ENCODE data around the gene ANKRD39.
"Not testable (repeated sequence)": the region's sequence is repeated elsewhere in the genome, so short reads cannot be mapped to it uniquely, and the experiment has no call there.

Gene ANKRD39

DNA sequence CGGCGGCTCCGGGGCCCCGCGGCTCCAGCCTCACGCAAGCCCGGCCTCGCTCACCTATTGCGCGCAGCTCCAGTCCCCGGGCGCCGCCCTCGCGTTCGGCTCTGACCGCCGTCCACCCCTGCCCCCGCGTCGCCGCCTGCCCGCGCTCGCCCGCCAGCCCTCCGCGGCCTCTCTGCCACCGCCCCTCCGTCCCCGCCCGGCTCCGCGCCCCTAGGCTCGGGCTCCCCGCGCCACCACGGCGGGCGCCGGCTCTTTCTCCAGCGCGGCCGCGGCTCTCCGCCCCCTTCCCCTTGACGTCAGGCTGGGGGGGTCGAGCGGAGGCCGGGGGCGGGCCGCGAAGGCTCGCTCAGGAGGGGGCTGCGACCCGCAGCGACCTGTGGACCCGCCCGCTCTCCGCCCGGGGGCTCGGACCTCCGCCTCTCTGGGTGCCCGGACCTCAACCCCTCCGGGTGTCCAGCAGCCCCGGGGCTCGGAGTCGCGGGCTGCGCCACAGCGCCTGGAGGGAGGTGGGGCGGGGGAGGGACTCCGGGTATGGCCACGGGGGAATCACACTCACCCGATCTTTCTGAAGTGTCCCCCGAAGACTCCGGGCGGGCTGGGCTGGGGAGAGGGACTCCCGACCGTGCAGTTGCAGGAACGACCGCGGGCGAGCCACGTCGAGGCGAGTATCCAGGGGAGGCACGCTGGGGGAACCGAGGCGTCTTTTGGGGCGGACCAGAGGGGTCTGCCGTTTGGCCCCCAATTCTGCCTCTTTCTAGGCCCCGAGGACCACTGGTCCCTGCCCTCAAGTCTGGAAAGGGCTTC is 12.2 kb upstream of the ANKRD39 start, which contains the start of gene SEMA4C:
Gene SEMA4C (minus strand): TSS at position 259 of the 804 bp plus-strand sequence. CDS start 2,194 bp downstream, outside the sequence.
- DNase-seq: peak; percentile 59 to 67

DNA sequence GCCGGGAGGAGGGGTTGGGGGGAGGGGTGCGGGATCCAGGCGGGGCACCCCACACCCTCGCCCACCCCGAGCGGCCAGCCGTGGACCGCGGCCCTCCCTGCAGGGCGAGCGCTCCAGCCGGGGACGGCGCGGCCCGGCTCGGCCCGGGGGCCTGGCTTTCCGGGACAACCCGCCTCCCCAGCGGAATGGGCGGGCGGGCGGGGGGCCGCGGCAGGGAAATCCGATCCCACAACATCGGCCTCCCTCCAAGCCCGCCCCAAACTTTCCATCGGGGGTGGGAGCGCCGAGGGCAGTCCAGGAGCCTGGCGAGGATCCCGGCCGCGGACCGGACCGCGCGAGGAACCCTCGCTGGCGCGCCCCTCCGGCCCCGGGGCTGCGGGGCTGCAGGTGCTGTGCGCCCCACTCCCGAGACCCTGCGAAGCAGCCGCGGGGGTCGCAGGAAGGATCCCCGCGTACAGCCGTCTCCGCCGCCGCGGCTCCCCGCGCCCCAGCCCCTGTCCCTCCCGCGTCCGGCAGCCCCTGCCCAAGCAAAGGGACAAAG is 11.5 kb upstream of the ANKRD39 start:
- peak in 1 of 2 experiments; percentile 36 for DNase-seq

DNA sequence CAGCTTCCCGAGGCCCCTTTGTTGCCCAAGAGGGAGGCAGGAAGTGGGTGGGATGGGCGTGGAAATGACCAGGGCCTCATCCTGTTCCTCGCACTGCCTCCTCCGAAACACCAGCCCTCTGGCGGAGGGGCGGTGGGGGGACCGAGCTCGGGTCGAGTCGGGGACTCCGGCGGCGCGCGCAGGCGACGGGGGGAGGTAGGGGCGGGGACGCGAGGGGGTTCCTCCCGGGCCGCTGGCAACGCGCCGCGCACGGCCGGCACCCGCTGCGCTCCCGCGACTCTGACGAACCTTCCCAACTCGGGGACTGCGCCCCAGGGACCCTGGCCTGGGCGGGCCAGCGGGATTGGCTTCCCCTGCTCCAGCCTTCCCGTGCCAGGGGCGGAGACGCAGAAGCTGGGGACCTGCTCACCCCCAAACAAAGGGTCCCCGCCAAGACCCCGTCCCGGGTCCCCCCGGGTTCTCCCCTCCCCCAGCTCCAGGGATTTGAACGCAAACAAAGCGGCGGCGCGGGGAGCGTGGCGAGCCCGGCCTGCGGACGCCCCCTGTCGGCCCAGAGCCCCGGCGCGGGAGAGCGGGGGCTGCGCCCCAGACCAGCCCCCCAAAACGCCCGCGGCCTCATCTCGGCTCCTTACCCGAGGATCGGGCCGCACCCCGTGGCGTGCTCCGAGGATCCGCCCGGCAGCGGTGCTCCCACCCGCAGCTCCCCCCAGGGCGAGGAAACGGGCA is 10.9 kb upstream of the ANKRD39 start:
- peak; percentile 77 to 78 for DNase-seq

DNA sequence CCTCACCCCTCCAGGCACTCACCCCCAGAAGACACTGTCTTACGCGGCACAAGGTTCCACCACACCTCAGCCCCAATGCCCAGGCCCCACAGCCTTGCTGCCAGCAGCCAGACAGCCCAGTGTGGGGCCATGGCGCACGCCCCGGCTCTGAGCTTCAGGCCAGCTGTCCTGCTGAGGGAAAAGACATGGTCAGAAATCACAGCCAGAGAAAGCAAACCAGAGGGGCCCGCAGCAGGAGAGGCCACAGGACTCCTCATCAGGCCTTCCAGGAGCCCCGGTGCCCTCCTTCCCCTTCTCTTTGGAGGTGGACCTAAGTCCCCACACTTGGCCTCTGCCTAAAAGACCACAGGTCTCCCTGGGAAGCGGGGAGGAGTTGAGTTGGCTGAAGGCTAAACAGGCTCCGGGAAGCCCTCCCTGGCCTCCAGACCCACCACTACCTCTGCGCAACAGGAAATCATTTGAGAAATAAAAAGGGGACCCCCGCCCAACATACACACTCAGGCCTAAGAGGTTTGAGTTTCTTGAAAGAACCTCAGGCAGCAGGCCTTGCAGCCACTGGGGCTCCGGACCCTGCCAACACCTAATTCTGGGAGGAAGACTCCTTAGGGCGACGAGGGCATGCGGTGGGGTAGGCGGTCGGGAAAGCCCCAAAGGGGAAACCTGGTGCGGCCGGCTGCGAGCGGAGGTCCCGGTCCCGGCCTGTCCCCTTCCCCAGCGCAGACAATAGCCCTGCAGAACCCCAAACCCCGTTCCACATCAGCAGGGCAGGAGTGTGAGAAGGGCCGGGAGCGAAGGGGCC is 10.1 kb upstream of the ANKRD39 start:
- DNase-seq: peak in 1 of 2 experiments; percentile 43

DNA sequence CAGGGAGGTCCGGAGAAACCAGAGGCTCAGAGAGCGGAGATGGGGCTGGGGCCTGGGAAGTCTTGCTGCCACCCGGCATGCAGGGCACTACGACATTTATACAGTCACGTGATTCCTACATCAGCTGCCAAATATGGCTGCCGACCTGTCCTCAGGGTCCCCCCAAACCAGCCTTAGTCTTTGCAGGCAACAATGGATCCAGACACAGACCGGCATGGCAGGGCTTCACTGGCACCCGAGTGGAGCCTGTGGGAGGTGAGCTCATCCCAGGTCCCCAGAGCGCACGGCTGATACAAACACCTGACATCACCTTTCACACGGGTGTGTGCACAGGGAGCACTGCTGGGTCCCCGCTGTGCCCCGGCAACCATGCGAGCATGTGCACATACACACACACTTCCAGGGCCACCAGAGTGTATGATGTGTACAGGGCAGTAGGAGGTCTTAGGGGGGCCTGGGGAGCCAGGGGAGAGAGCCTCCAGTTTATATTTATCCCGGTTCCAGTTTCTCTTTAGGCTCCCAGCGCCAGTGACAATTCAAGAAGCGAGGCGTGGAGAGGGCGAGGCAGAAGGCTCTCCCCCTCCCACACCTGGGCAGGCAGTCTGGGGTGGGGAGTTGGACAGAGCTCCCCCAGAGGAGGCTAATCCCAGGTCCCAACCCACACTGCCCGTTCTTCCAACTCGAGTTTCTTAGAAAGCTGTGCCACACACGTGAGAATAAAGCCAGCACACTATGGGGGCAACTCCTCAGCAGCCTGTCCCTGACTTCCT is 9.4 kb upstream of the ANKRD39 start:
- DNase-seq: no peak

DNA sequence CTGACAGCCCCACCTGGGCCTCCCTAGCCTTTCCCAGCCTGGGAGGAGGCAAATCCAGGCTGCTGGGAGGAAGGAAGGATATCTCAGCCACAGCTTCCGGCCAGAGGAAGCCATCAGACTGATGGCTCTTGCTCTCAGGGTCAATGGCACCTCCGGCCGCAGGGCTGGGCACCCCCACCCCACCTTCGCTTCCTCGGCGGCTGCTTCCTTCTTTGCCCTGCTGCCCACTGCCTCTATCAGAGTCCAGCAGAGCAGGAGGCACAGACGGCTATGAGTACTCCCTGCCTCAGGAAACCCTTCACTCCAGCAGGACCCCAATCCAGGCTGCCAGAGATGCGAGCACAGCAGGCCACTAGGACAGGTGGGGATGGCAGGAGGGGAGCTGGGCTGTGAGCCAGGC is 8.8 kb upstream of the ANKRD39 start:
- no peak for DNase-seq

DNA sequence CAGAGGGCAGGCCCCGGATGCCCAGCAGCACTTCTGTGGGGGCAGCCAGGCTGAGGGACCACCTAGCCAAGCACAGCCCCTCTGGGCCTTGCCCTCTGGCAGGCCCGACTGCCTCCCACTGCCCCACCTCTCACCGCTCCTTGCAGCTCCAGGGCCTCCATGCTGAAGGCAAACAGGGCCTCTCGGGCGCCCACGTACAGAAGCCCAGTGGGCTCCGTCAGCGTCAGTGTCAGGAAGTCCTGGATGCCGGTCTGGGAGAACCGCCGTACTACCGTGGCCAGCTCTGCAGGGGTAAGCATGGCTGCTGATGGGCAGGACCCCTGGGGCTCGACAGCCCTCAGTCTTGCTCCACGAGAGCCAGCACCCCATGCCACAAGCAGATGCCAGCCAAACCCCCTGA is 8.3 kb upstream of the ANKRD39 start:
- DNase-seq: no peak

DNA sequence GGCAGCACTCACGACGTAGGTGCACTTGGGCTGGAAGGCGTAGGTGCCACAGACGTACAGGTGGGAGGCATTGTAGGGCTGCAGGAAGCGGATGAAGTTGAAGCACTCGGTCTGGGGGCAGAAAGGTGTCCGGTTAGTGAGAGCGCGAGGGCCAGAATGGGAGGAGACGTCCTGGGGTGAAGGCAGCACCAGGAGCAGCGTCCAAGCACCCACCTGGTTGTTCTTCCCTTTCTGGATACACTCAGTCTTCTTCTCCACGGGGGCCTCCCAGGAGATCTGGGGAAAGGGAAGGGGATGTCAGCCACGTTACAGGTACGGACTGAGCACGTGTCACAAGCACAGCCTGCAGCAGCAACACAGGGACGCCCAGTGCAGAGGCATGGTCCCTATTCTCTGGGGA is 7.8 kb upstream of the ANKRD39 start:
- no peak for DNase-seq

DNA sequence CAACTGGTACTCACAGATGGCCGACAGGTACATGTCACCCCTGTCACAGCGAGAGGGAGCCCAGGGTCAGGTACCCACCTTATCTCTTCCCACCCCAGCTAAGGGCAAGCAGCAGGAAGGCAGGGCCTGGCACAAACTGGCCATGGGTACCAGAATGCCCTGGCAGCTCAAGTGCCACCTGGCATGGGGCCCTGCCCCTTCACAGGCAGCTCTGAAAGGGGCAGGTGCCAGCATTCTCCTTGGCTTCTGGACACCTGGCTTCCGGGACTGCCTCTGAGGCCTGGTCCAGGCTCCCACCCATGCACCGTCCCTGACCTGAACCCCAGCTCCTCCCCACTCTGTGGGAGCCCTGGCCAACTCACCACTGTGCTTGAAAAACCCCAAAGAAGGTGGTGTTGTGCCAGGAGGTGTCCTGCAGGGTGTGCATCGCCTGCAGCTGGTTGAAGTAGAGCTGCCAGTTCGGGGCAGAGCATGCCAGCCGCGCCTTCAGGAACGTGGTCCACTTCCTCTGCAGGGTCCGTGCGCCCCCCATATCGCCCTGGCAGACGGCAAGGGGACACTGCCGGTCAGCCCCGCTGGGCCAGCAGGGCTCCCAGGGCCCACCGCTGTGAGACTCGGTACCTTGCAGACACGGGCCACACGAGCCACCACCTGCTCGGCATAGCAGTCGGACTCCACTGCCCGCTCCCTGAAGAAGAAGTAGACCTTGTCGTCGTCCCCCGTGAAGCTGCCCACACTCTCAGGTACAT is 6.7 kb upstream of the ANKRD39 start:
- no peak for DNase-seq

DNA sequence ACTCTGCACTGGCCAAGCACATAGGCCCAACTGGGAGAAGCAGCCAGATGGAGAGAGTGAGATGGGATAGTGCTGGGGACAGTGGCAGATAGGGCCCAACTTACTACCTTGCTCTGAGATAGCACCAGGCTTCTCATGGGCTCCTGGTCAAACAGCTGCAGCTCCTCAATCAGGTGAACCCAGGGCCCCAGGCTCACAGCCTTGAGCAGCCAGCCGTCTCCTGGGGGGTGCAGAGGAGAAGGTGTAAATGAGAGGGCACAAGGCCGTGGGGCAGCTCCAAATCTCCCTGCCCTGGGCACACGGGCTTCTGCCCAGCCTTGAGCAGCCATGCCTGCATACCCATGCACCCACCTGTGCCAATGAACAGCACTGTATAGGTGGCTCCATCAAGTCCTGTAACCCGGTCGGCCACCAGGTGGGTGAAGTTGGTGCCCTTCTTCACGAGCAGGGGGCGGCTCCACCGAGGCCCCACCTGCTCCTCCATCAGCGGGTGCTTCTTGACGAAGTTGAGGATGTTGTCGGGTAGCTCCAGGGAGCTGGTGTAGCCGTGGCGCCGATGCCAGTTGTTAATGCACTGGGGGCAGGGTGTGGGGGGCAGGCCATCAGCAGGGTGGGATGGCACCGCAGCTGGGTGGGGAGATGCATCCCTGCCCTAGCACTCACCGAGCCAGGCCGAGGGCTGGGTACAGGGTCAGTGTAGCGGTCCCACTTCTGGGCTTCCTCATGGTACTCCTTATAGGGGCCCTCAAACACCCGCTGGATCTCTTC is 5.9 kb upstream of the ANKRD39 start:
- DNase-seq: no peak

DNA sequence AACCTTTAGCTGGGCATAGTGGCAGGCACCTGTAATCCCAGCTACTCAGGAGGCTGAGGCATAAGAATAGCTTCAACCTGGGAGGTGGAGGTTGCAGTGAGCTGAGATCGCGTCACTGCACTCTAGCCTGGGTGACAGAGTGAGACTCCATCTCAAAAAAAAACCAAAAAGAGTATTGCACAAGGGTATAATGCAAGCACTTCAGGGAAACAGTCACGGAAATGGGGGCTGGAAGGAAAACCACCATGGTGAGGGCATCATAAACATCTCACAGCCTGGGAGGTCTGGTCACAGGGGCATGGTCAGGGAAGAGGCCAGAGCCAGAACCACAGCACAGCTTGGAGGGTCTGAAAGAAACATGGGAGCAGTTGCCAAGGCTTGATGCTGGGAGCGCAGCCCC is 5.2 kb upstream of the ANKRD39 start:
- not testable (repeated sequence) for DNase-seq

DNA sequence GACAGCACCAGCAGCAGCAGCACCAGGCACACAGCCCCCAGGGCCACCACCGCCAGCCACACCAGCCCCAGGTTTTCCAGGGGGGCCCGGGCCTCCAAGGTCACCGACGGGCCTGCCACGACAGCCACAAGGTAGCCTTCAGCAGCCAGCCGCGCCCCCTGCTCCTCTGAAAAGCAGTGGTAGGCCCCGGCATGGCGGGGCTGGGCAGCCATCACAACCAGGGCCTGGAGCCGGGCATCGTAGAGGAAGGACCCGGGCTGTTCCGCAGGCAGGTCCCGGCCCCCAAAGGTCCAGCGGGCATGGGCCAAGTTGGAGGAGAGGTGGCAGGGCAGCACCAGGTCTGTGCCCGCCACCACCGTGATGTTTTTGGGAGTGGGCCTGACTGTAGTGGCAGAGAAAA is 3.3 kb upstream of the ANKRD39 start:
- DNase-seq: no peak

DNA sequence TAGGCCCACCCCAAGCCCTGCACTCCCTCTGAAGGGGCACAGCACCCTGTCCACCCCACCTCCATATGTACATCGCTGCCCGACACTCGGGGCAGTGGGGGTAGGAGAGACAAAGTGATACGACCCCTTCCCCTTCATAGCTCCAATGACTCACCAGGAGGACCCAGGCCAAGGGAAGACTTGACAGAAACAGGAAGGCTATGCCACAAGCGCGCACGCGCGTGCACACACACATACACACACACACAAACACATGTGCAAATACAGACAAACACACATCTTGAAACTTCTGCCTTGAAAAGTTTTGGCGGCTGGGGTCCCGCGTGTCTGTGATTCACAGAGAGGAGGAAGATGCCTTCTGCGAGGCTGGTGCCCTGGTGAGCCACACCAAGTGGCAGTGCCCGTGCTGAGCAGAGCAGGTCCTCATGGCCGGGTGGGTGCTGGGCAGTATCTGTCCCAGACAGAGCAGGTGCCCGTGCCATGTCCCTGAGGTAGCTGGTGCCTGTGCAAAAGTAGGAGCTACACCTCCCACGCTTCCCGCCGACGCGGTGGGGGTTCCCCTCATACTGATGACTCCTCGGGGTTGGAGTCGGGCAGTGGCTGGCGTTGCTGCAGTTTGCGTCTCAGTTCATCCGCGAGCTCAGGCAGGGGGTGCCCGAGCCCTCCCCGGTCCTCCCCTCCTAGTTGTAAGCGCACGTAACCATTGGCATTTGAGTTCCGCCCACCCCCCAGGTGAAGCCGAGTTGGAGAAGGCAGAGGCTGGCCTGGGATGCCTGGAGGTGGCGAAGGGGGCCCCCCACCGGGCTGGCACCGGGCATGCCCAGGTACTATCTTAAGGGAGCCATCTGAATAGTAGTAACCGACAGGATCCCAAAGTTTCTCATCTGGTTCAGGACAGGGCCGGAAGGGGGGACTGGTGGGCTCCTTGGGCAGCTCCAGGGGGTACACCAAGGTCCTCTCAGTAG is 2.5 kb upstream of the ANKRD39 start:
- peak; percentile 59 to 64 for DNase-seq

DNA sequence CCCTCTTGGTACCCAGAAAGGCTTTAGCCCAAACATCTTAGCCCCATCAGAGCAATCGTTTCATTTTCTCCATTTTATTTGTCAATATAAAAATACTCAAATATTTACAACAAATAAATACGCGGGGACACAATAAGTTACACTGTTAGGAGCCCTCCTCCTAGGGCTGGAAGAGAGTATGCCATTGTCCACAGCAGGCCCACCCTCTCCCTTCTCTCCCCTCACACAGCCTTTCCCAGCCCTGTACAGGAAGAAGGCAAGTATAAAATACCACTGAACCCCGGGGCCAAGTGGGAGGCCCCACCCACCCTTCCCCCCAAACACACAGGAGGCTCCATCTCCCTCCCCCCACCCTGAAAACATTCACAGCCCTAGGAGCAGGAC is 1.9 kb upstream of the ANKRD39 start:
- DNase-seq: no peak

DNA sequence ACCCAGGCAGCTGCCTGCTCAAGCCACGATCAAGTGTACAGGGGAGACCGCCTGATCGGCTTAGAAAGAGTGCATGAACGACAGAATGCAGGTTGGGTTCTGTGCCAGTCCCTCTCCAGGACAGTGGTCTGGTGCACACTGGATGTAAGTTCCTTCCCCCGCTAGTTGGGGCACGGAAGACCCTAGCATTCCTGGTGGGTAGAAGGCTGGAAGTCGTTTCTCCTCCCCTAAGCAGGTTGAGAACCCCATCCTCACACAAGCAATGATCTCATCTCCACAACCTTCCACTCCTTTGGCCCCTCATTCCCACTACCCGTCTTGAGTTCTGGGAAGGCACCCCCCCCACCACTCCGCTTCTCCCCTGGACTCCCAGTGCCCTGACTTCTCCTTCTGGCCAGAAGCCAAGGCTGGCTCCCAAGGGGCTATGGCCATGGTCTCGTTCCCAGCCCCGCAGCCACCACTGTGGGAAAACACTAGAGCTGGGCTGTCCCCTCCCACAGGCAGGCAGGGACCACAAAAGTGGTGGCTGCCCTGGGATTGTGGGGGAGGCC is 1.4 kb upstream of the ANKRD39 start:
- DNase-seq: no peak

DNA sequence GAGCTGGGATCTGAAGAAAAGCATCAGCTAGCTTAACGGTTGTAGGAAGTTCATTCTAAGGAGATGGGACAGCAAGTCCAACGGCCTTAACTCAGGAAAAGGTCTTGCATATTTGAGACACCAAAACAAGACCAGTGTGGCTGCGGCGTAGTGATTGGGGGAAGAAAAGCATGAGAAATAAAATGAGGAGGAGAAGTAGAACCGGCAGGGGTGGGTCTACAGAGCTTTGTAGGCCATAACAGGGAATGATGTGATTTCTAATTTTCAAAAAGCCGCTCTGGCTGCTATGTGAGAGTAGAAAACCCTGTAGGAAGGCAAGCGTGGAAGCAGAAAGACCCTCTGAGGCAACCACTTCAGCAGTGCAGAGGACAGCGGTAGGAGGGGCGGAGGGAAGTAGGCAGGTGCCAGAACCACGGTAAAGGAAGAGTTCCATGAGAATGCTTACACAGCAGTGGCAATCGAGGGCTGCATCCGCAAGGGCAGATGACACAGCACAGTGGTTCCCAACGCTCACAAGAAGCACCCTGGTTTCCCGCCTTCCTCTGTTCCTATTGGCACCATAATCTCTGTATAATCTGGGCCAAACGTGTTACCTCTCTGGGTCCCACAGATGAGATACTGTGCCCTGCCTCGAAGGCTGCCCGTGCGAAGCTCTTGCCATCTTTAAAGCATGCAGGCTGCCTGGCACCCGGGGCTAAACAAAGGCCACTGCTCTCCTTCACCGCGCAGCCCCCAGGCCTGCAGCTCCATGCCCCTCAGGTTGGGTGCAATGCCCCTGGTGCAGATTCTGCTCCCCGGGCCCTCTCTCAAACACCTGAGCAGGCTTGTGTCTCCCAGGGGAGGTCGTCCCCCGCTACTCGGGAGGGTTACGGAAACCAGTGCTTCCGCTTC is 795 bp downstream of the ANKRD39 start:
- peak in 1 of 2 experiments; percentile 65 for DNase-seq

DNA sequence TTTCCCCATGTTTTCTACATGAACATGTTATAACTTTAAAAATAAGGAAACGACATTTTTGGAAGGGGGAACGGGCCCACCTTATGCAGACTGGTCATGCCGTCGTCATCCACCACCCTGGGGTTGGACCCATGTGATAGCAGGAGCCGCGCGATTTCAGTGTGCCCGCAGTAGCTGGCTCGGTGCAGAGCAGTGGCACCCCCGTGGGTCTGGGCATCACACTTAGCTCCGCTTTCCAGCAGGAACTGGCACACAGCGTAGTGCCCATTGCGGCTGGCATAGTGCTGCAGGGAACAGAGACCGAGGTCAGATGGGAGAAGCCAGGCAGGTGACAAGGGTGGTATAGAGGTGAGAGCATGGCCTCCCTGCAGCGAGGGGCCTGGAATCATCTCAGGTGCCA is 4.5 kb downstream of the ANKRD39 start:
- DNase-seq: no peak

DNA sequence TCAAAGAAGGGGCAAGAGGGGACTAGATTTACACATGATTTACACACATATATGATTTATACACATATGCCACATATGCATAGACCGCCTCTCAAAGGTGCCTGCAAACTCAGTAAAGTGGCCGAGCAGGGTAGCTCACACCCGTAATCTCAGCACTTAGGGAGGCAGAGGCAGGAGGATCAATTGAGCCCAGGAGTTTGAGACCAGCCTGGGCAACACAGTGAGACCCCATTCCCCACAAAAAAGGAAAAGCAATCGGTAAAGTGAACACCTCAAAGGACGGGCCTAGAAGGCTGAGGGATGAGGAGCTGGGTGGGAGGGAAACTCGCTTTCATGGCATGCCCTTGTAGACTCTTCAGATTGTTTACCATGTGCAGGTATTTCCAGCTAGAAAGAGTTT is 5.1 kb downstream of the ANKRD39 start:
- no peak for DNase-seq
